Neural cell (in vitro differentiated cells): Measurements from ENCODE around the gene GCNA. TPM values are rescaled to one million over a fixed set of nuclear protein-coding genes. Genes with fewer than 3 reads are reported as not detected.

ENCODE experiments used
- H2AFZ ChIP-seq: fragments of 200-600, 300-800 bp; sonication (generic), shearing (Covaris generic); 2 replicates; pipeline ENCODE4 v1.6.0; 2014; ENCODE audit warnings: low read depth, mild to moderate bottlenecking, antibody characterized with exemption, low read length, moderate library complexity
- H3F3A ChIP-seq: fragments of 200-600 bp; shearing (Covaris generic); 2 replicates; pipeline ENCODE4 v1.6.1; 2016; ENCODE audit warnings: mild to moderate bottlenecking, moderate library complexity, mixed read lengths, antibody characterized with exemption, low read length; ENCODE audit not compliant: insufficient read depth, poor library complexity, severe bottlenecking
- H3K27ac ChIP-seq: fragments of 200-600, 300-800 bp; sonication (generic), shearing (Covaris generic); 2 replicates; pipeline ENCODE4 v1.5.1; 2014; ENCODE audit warnings: mild to moderate bottlenecking, low read length, moderate library complexity
- H3K27me3 ChIP-seq: fragments of 300-800, 200-600 bp; sonication (generic), shearing (Covaris generic); 2 replicates; pipeline ENCODE4 v1.6.0; 2014; ENCODE audit warnings: mild to moderate bottlenecking, low read depth, low read length, moderate library complexity; ENCODE audit not compliant: insufficient read depth
- H3K36me3 ChIP-seq: fragments of 300-800, 200-600 bp; sonication (generic), shearing (Covaris generic); 2 replicates; pipeline ENCODE4 v1.5.1; 2014; ENCODE audit warnings: mild to moderate bottlenecking, antibody characterized with exemption, low read length, moderate library complexity; ENCODE audit not compliant: insufficient read depth
- H3K4me2 ChIP-seq: fragments of 300-800, 200-600 bp; sonication (generic), shearing (Covaris generic); 2 replicates; pipeline ENCODE4 v1.6.0; 2014; ENCODE audit warnings: mild to moderate bottlenecking, low read length
- H3K4me3 ChIP-seq: fragments of 300-800, 200-600 bp; sonication (generic), shearing (Covaris generic); 2 replicates; pipeline ENCODE4 v1.5.1; 2014; ENCODE audit warnings: mild to moderate bottlenecking, low read length, moderate library complexity
- H3K79me2 ChIP-seq: fragments of 200-600 bp; shearing (Covaris generic); replicated peaks from 2 replicates; pipeline ENCODE4 v1.6.0; 2014; ENCODE audit warnings: mild to moderate bottlenecking, low read length, moderate library complexity; ENCODE audit not compliant: insufficient read depth
- H3K9ac ChIP-seq: fragments of 300-800, 200-600 bp; sonication (generic), shearing (Covaris generic); 2 replicates; pipeline ENCODE4 v1.6.1; 2016; ENCODE audit warnings: mild to moderate bottlenecking, low read length, mixed read lengths
- H3K9me2 ChIP-seq: fragments of 200-600 bp; shearing (Covaris generic); 2 replicates; pipeline ENCODE4 v1.6.1; 2016; ENCODE audit warnings: mild to moderate bottlenecking, low read length, mixed read lengths; ENCODE audit not compliant: insufficient read depth
- H3K9me3 ChIP-seq: fragments of 200-600, 300-800 bp; sonication (generic), shearing (Covaris generic); 2 replicates; pipeline ENCODE4 v1.6.1; 2016; ENCODE audit warnings: mild to moderate bottlenecking, mixed run types, low read length, moderate library complexity, mixed read lengths
- H4K20me1 ChIP-seq: fragments of 200-600 bp; shearing (Covaris generic); 2 replicates; pipeline ENCODE4 v1.6.1; 2016; ENCODE audit warnings: mild to moderate bottlenecking, mixed run types; ENCODE audit not compliant: insufficient read depth
- CTCF ChIP-seq: fragments of 450-650 bp; IDR thresholded peaks from 2 replicates; pipeline ENCODE4 v1.5.1; 2014; ENCODE audit warnings: antibody characterized with exemption, mild to moderate bottlenecking, moderate library complexity; ENCODE audit not compliant: poor library complexity, severe bottlenecking
- EP300 ChIP-seq: fragments of 450-650 bp; conservative IDR thresholded peaks from 2 replicates; pipeline ENCODE4 v1.6.1; 2014; ENCODE audit warnings: antibody characterized with exemption, mild to moderate bottlenecking, moderate library complexity; ENCODE audit not compliant: poor library complexity, severe bottlenecking
- EZH2 ChIP-seq: fragments of 200-600, 300-800 bp; shearing (Covaris generic), sonication (generic); IDR thresholded peaks from 2 replicates; pipeline ENCODE4 v1.6.1; 2014; ENCODE audit warnings: antibody characterized with exemption, low read length, borderline replicate concordance, mild to moderate bottlenecking; ENCODE audit not compliant: insufficient read depth, poor library complexity, severe bottlenecking
- MXI1 ChIP-seq: fragments of 450-650 bp; conservative IDR thresholded peaks from 2 replicates; pipeline ENCODE4 v1.6.1; 2014; ENCODE audit warnings: antibody characterized with exemption, mild to moderate bottlenecking; ENCODE audit not compliant: poor library complexity, severe bottlenecking
- POLR2AphosphoS5 ChIP-seq: IDR thresholded peaks from 2 replicates; pipeline ENCODE4 v1.6.1; 2012
- RAD21 ChIP-seq: fragments of 450-650 bp; conservative IDR thresholded peaks from 2 replicates; pipeline ENCODE4 v1.6.1; 2014; ENCODE audit warnings: antibody characterized with exemption, mild to moderate bottlenecking, moderate library complexity
- REST ChIP-seq: IDR thresholded peaks from 2 replicates; pipeline ENCODE4 v1.6.1; 2012; ENCODE audit warnings: borderline replicate concordance
- SMC3 ChIP-seq: fragments of 450-650 bp; conservative IDR thresholded peaks from 2 replicates; pipeline ENCODE4 v1.6.1; 2014; ENCODE audit warnings: antibody characterized with exemption, mild to moderate bottlenecking, moderate library complexity; ENCODE audit not compliant: poor library complexity
- TAF1 ChIP-seq: IDR thresholded peaks from 2 replicates; pipeline ENCODE4 v1.6.1; 2012; ENCODE audit warnings: low read depth
- polyA plus RNA-seq: library from polyadenylated mRNA; depleted of rRNA; stranded (reverse); fragments of >200 nt; gene quantifications from 2 replicates; pipeline ENCODE4 v1.2.3, GENCODE V29; 2014

Gene GCNA
- polyA plus RNA-seq, 1 donor from 2014 or later, result 11.0 TPM

- no peak for TF ChIP-seq REST
- no peak for TF ChIP-seq MXI1
- TF ChIP-seq EZH2, result no peak
- TF ChIP-seq SMC3, result no peak
- no peak for TF ChIP-seq CTCF
- TF ChIP-seq EP300, result no peak
- no peak for TF ChIP-seq POLR2AphosphoS5
- no peak for TF ChIP-seq TAF1
- TF ChIP-seq RAD21, result no peak
- H3K9me2 ChIP-seq, result no peaks in the 10 kb centered on the region
- no peak overlapping the region for H3K4me3 ChIP-seq
- H3F3A ChIP-seq, result no peaks in the 10 kb centered on the region
- H3K9ac ChIP-seq, result no peak overlapping the region
- H3K36me3 ChIP-seq, result no peaks in the 10 kb centered on the region
- no peak overlapping the region for H3K4me2 ChIP-seq
- H3K27ac ChIP-seq, result no peak overlapping the region
- no peaks in the 10 kb centered on the region for H4K20me1 ChIP-seq
- no peaks in the 10 kb centered on the region for H3K27me3 ChIP-seq
- no peaks in the 10 kb centered on the region for H3K9me3 ChIP-seq
- H2AFZ ChIP-seq, result no peak overlapping the region
- no peaks in the 10 kb centered on the region for H3K79me2 ChIP-seq
These were observed 36.8 kb downstream of the GCNA start for GRCh38 chrX:71615056-71615455.

- Histone ChIP-seq H3K4me3 (no peak overlapping the region), H3K4me2 (no peak overlapping the region), H3K9me3 (no peaks in the 10 kb centered on the region), H3K36me3 (no peaks in the 10 kb centered on the region), H3K27ac (no peak overlapping the region), H3K27me3 (no peaks in the 10 kb centered on the region), H3K9ac (no peak overlapping the region), H3K79me2 (no peaks in the 10 kb centered on the region), H3F3A (no peaks in the 10 kb centered on the region), H3K9me2 (no peaks in the 10 kb centered on the region), H2AFZ (no peak overlapping the region), H4K20me1 (no peaks in the 10 kb centered on the region)
- TF ChIP-seq SMC3 (no peak), MXI1 (no peak), EP300 (no peak), POLR2AphosphoS5 (no peak), EZH2 (no peak), REST (no peak), RAD21 (no peak), CTCF (no peak), TAF1 (no peak)
These were observed 37.7 kb downstream of the GCNA start for GRCh38 chrX:71615954-71616353.
